ENCODE data around the gene CEP170B. TPM values are rescaled to one million over a fixed set of nuclear protein-coding genes. Genes with fewer than 3 reads are reported as not detected.
"Not testable (repeated sequence)": the region's sequence is repeated elsewhere in the genome, so short reads cannot be mapped to it uniquely, and the experiment has no call there.

Gene CEP170B
- total RNA-seq, 1 donor from 2014 or later = 55.4 TPM

GRCh38 chr14:104827177-104828055, 37.7 kb upstream of the CEP170B start:
- Histone ChIP-seq H3K9ac (ENCODE audit: low read length) (peak overlapping the region; percentile 67), H3K4me2 (ENCODE audit: low read length) (peak overlapping the region; percentile 94), H2AFZ (ENCODE audit: low read depth, low read length) (peak overlapping the region; percentile 95), H4K20me1 (ENCODE audit: insufficient read depth, low read length) (no peaks in the 10 kb centered on the region), H3K4me3 (ENCODE audit: insufficient read depth, low read depth, low read length) (peak overlapping the region; percentile 58), H3K79me2 (ENCODE audit: insufficient read depth, low read length) (no peaks in the 10 kb centered on the region), H3K9me3 (ENCODE audit: insufficient read depth, low read depth, low read length) (peaks cover 6% of the 10 kb centered on the region), H3K27me3 (ENCODE audit: insufficient read depth, low read length) (peaks cover 5% of the 10 kb centered on the region), H3K27ac (ENCODE audit: low read depth, low read length) (no peak overlapping the region), H3K4me1 (ENCODE audit: insufficient read depth, low read length) (peaks cover 14% of the 10 kb centered on the region), H3K36me3 (ENCODE audit: insufficient read depth, low read length) (no peaks in the 10 kb centered on the region)
- DNase-seq (ENCODE audit: low read depth) = peak; percentile 23
- Mint-ChIP-seq H3K27ac (ENCODE audit: unreplicated experiment) (no peak overlapping the region), H3K4me3 (ENCODE audit: unreplicated experiment) (peak overlapping the region; percentile 85), H3K9me3 (ENCODE audit: unreplicated experiment) (peaks cover 3% of the 10 kb centered on the region), H3K4me1 (ENCODE audit: low read depth, unreplicated experiment) (peaks cover 2% of the 10 kb centered on the region), H3K27me3 (ENCODE audit: low read depth, unreplicated experiment) (peaks cover 10% of the 10 kb centered on the region), H3K36me3 (ENCODE audit: low read depth, unreplicated experiment) (peaks cover 2% of the 10 kb centered on the region)
- TF ChIP-seq CTCF (IDR thresholded peaks at IDR 0.05; ENCODE audit: insufficient read depth, low read depth, low read length) = peak; percentile 25
- TF ChIP-seq EZH2 (IDR thresholded peaks at IDR 0.05; ENCODE audit: insufficient read depth, low read length) = no peak
- no peak for FAIRE-seq

- Histone ChIP-seq H3K4me3 (ENCODE audit: insufficient read depth, low read depth, low read length) (no peak overlapping the region), H3K4me1 (ENCODE audit: insufficient read depth, low read length) (peaks cover 12% of the 10 kb centered on the region), H3K27ac (ENCODE audit: low read depth, low read length) (no peak overlapping the region), H3K9me3 (ENCODE audit: insufficient read depth, low read depth, low read length) (no peaks in the 10 kb centered on the region), H3K36me3 (ENCODE audit: insufficient read depth, low read length) (no peaks in the 10 kb centered on the region), H3K79me2 (ENCODE audit: insufficient read depth, low read length) (no peaks in the 10 kb centered on the region), H2AFZ (ENCODE audit: low read depth, low read length) (no peak overlapping the region), H4K20me1 (ENCODE audit: insufficient read depth, low read length) (no peaks in the 10 kb centered on the region), H3K9ac (ENCODE audit: low read length) (no peak overlapping the region), H3K4me2 (ENCODE audit: low read length) (no peak overlapping the region), H3K27me3 (ENCODE audit: insufficient read depth, low read length) (peaks cover 5% of the 10 kb centered on the region)
- TF ChIP-seq CTCF (IDR thresholded peaks at IDR 0.05; ENCODE audit: insufficient read depth, low read depth, low read length) (no peak), EZH2 (IDR thresholded peaks at IDR 0.05; ENCODE audit: insufficient read depth, low read length) (no peak)
- Mint-ChIP-seq H3K27me3 (ENCODE audit: low read depth, unreplicated experiment) (peaks cover 4% of the 10 kb centered on the region), H3K9me3 (ENCODE audit: unreplicated experiment) (peaks cover under 1% of the 10 kb centered on the region), H3K27ac (ENCODE audit: unreplicated experiment) (no peak overlapping the region), H3K36me3 (ENCODE audit: low read depth, unreplicated experiment) (no peaks in the 10 kb centered on the region), H3K4me1 (ENCODE audit: low read depth, unreplicated experiment) (no peaks in the 10 kb centered on the region), H3K4me3 (ENCODE audit: unreplicated experiment) (no peak overlapping the region)
- FAIRE-seq (no peak), DNase-seq (ENCODE audit: low read depth) (no peak)
These were observed 34.3 kb upstream of the CEP170B start for GRCh38 chr14:104830781-104831180.

GRCh38 chr14:104836171-104836935, 28.7 kb upstream of the CEP170B start:
- H3K36me3 Mint-ChIP-seq (ENCODE audit: low read depth, unreplicated experiment); H3K4me3 Mint-ChIP-seq (ENCODE audit: unreplicated experiment); FAIRE-seq; H3K36me3 ChIP-seq (ENCODE audit: insufficient read depth, low read length); H3K4me3 ChIP-seq (ENCODE audit: insufficient read depth, low read depth, low read length); H3K27ac Mint-ChIP-seq (ENCODE audit: unreplicated experiment); H3K27ac ChIP-seq (ENCODE audit: low read depth, low read length); H3K9ac ChIP-seq (ENCODE audit: low read length); H3K27me3 ChIP-seq (ENCODE audit: insufficient read depth, low read length); H4K20me1 ChIP-seq (ENCODE audit: insufficient read depth, low read length); H3K79me2 ChIP-seq (ENCODE audit: insufficient read depth, low read length); H2AFZ ChIP-seq (ENCODE audit: low read depth, low read length); H3K4me1 Mint-ChIP-seq (ENCODE audit: low read depth, unreplicated experiment); H3K4me2 ChIP-seq (ENCODE audit: low read length); DNase-seq (ENCODE audit: low read depth); H3K9me3 ChIP-seq (ENCODE audit: insufficient read depth, low read depth, low read length); H3K4me1 ChIP-seq (ENCODE audit: insufficient read depth, low read length): not testable (repeated sequence)
- Mint-ChIP-seq H3K9me3 (ENCODE audit: unreplicated experiment) (peaks cover 19% of the 10 kb centered on the region), H3K27me3 (ENCODE audit: low read depth, unreplicated experiment) (peaks cover 17% of the 10 kb centered on the region)

All from astrocyte (in vitro differentiated cells and primary cell).